Measurements from ENCODE around the gene PCDH9. TPM values are rescaled to one million over a fixed set of nuclear protein-coding genes. Genes with fewer than 3 reads are reported as not detected.
A peak's percentile ranks its signal among the peaks of the same experiment; 100 is the strongest.

Gene PCDH9
- total RNA-seq, 1 donor from 2014 or later: 20.2 TPM

GRCh38 chr13:66275416-66275815 is 954.7 kb downstream of the PCDH9 start:
- H3K4me3 Mint-ChIP-seq: no peak overlapping the region
- no peaks in the 10 kb centered on the region for H3K4me1 Mint-ChIP-seq (ENCODE audit: unreplicated experiment)
- no peak overlapping the region for H3K27ac Mint-ChIP-seq
- DNase-seq (ENCODE audit: extremely low spot score, unreplicated experiment): no peak
- H3K9me3 Mint-ChIP-seq: peaks cover 5% of the 10 kb centered on the region
- no peaks in the 10 kb centered on the region for H3K36me3 Mint-ChIP-seq
- no peaks in the 10 kb centered on the region for H3K27me3 Mint-ChIP-seq
- no peak for TF ChIP-seq CTCF (conservative IDR thresholded peaks at IDR 0.05)

GRCh38 chr13:66273011-66273410 is 957.1 kb downstream of the PCDH9 start:
- H3K4me3 Mint-ChIP-seq: no peak overlapping the region
- H3K36me3 Mint-ChIP-seq: no peaks in the 10 kb centered on the region
- no peak overlapping the region for H3K27ac Mint-ChIP-seq
- DNase-seq (ENCODE audit: extremely low spot score, unreplicated experiment): no peak
- no peaks in the 10 kb centered on the region for H3K4me1 Mint-ChIP-seq (ENCODE audit: unreplicated experiment)
- H3K27me3 Mint-ChIP-seq: no peaks in the 10 kb centered on the region
- H3K9me3 Mint-ChIP-seq: peaks cover 5% of the 10 kb centered on the region
- no peak for TF ChIP-seq CTCF (conservative IDR thresholded peaks at IDR 0.05)

- DNase-seq (ENCODE audit: extremely low spot score, unreplicated experiment): no peak
- TF ChIP-seq CTCF (conservative IDR thresholded peaks at IDR 0.05): no peak
- H3K4me3 Mint-ChIP-seq: no peak overlapping the region
- H3K4me1 Mint-ChIP-seq (ENCODE audit: unreplicated experiment): peaks cover 8% of the 10 kb centered on the region
- no peak overlapping the region for H3K27ac Mint-ChIP-seq
- H3K9me3 Mint-ChIP-seq: no peaks in the 10 kb centered on the region
- H3K27me3 Mint-ChIP-seq: no peaks in the 10 kb centered on the region
- H3K36me3 Mint-ChIP-seq: no peaks in the 10 kb centered on the region
Measured at GRCh38 chr13:66266761-66267160, 963.4 kb downstream of the PCDH9 start.

- Mint-ChIP-seq H3K4me1 (ENCODE audit: unreplicated experiment) (peaks cover 8% of the 10 kb centered on the region), H3K4me3 (no peak overlapping the region), H3K9me3 (no peaks in the 10 kb centered on the region), H3K36me3 (no peaks in the 10 kb centered on the region), H3K27me3 (no peaks in the 10 kb centered on the region), H3K27ac (no peak overlapping the region)
- DNase-seq (ENCODE audit: extremely low spot score, unreplicated experiment): no peak
- no peak for TF ChIP-seq CTCF (conservative IDR thresholded peaks at IDR 0.05)
Measured at GRCh38 chr13:66266348-66266747, 963.8 kb downstream of the PCDH9 start.

- no peaks in the 10 kb centered on the region for H3K36me3 Mint-ChIP-seq
- H3K27me3 Mint-ChIP-seq: no peaks in the 10 kb centered on the region
- DNase-seq (ENCODE audit: extremely low spot score, unreplicated experiment): no peak
- peaks cover 8% of the 10 kb centered on the region for H3K4me1 Mint-ChIP-seq (ENCODE audit: unreplicated experiment)
- no peak overlapping the region for H3K27ac Mint-ChIP-seq
- no peak for TF ChIP-seq CTCF (conservative IDR thresholded peaks at IDR 0.05)
- peak overlapping the region; percentile 42 for H3K4me3 Mint-ChIP-seq
- no peaks in the 10 kb centered on the region for H3K9me3 Mint-ChIP-seq
Measured at GRCh38 chr13:66265371-66265770, 964.8 kb downstream of the PCDH9 start.

GRCh38 chr13:66264971-66265370 is 965.2 kb downstream of the PCDH9 start:
- DNase-seq (ENCODE audit: extremely low spot score, unreplicated experiment): no peak
- Mint-ChIP-seq H3K4me3 (peak overlapping the region; percentile 42), H3K27me3 (no peaks in the 10 kb centered on the region), H3K9me3 (no peaks in the 10 kb centered on the region), H3K36me3 (no peaks in the 10 kb centered on the region), H3K4me1 (ENCODE audit: unreplicated experiment) (peaks cover 8% of the 10 kb centered on the region), H3K27ac (no peak overlapping the region)
- no peak for TF ChIP-seq CTCF (conservative IDR thresholded peaks at IDR 0.05)

All from type B pancreatic cell (in vitro differentiated cells).